ENCODE data around the gene PIGL. TPM values are rescaled to one million over a fixed set of nuclear protein-coding genes. Genes with fewer than 3 reads are reported as not detected.
A peak's percentile ranks its signal among the peaks of the same experiment; 100 is the strongest.
"Not testable (repeated sequence)": the region's sequence is repeated elsewhere in the genome, so short reads cannot be mapped to it uniquely, and the experiment has no call there.

The PIGL gene
- total RNA-seq, 1 donor from 2014 or later: 29.5 TPM

DNA sequence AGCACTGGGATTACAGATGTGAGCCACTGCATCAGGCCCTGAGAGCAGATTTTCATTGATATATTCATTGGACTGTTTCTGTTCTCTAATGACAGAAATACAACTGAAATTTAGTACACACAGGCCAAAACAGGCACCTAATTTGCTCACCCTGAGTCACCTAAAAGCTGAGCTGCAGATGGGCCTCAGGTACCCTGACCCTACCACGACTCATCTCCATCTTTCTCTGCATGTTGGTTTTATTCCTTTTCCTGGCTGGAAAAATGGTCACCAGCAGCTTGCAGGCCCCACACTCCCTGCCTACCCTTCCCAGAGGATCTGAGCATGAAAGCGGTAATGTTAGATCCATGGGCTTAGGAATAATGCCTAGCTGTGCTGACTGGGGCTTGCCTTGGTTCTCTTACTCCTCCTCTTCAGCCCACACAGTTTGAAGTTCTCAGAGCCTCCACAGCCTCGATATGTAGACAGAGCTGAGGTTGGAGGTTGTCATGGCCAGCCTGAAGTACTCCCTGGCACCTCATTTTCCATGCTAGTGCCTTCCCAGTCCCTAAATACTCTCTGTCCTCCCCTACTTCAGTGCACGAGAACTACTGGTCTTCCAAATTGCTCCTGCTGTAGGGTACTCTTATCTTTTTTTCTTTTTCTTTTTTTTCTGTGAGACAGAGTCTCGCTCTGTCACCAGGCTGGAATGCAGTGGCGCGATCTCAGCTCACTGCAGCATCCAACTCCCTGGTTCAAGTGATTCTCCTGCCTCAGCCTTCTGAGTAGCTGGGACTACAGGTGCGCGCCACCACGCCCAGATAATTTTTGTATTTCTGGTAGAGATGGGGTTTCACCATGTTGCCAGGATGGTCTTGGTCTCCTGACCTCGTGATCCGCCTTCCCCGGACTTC, 85.2 kb downstream of the PIGL start:
- ATAC-seq (peak; percentile 67), DNase-seq (no peak)
- Histone ChIP-seq H3K4me3 (no peak overlapping the region), H3K27me3 (no peaks in the 10 kb centered on the region), H3K36me3 (no peaks in the 10 kb centered on the region), H3K9me3 (no peaks in the 10 kb centered on the region), H3K27ac (peak overlapping the region; percentile 36), H3K4me1 (no peaks in the 10 kb centered on the region)
- TF ChIP-seq, protein P1, sequence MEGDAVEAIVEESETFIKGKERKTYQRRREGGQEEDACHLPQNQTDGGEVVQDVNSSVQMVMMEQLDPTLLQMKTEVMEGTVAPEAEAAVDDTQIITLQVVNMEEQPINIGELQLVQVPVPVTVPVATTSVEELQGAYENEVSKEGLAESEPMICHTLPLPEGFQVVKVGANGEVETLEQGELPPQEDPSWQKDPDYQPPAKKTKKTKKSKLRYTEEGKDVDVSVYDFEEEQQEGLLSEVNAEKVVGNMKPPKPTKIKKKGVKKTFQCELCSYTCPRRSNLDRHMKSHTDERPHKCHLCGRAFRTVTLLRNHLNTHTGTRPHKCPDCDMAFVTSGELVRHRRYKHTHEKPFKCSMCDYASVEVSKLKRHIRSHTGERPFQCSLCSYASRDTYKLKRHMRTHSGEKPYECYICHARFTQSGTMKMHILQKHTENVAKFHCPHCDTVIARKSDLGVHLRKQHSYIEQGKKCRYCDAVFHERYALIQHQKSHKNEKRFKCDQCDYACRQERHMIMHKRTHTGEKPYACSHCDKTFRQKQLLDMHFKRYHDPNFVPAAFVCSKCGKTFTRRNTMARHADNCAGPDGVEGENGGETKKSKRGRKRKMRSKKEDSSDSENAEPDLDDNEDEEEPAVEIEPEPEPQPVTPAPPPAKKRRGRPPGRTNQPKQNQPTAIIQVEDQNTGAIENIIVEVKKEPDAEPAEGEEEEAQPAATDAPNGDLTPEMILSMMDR (IDR thresholded peaks at IDR 0.05): no peak
- intact Hi-C loops (cut with DNase I): no loop called here

DNA sequence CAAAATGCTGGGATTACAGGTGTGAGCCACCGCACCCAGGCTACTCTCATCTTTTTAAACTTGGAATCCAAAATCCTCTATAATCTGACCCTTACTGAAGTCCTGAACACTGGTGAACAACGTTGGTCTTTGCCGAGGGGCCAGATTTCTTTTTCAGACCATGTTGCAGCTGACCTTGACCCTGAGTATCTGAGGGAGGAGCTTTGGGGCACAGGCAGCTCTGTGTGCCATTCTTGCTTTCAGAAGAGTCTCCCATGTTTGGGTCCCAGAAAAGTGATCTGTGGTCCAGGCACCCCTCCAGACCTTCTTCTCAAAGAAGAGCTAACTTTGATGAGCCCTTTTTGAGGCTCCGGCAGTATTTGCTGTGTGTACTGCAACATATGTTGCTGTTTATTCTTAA, 85.8 kb downstream of the PIGL start:
- no peak overlapping the region for H3K27ac ChIP-seq
- DNase-seq (no peak), ATAC-seq (no peak)
- H3K9me3 ChIP-seq: no peaks in the 10 kb centered on the region
- TF ChIP-seq, protein P1 (IDR thresholded peaks at IDR 0.05): no peak
- no peaks in the 10 kb centered on the region for H3K4me1 ChIP-seq
- H3K4me3 ChIP-seq: no peak overlapping the region
- H3K36me3 ChIP-seq: no peaks in the 10 kb centered on the region
- no peaks in the 10 kb centered on the region for H3K27me3 ChIP-seq
- intact Hi-C loops (cut with DNase I): no loop called here

- ATAC-seq (peak; percentile 41), DNase-seq (no peak)
- H3K4me1 ChIP-seq: no peaks in the 10 kb centered on the region
- intact Hi-C loops (cut with DNase I): no loop called here
- H3K4me3 ChIP-seq: no peak overlapping the region
- H3K9me3 ChIP-seq: no peaks in the 10 kb centered on the region
- TF ChIP-seq, protein P1 (IDR thresholded peaks at IDR 0.05): no peak
- no peaks in the 10 kb centered on the region for H3K27me3 ChIP-seq
- H3K27ac ChIP-seq: no peak overlapping the region
- H3K36me3 ChIP-seq: no peaks in the 10 kb centered on the region
Observed at GRCh38 chr17:16304830-16305229, 87.8 kb downstream of the PIGL start.

GRCh38 chr17:16306211-16306610, 89.2 kb downstream of the PIGL start:
- Histone ChIP-seq H3K27me3 (no peaks in the 10 kb centered on the region), H3K4me1 (no peaks in the 10 kb centered on the region), H3K9me3 (no peaks in the 10 kb centered on the region), H3K27ac (no peak overlapping the region), H3K36me3 (no peaks in the 10 kb centered on the region), H3K4me3 (no peak overlapping the region)
- ATAC-seq (no peak), DNase-seq (no peak)
- TF ChIP-seq, protein P1 (IDR thresholded peaks at IDR 0.05): no peak
- intact Hi-C loops (cut with DNase I): no loop called here

DNA sequence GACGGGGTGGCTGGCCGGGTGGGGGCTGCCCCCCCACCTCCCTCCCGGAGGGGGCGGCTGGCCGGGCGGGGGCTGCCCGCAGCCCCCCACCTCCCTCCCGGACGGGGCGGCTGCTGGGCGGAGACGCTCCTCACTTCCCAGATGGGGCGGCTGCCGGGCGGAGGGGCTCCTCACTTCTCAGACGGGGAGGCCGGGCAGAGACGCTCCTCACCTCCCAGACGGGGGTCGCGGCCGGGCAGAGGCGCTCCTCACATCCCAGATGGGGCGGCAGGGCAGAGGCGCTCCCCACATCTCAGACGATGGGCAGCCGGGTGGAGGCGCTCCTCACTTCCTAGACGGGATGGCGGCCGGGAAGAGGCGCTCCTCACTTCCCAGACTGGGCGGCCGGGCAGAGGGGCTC, 95.1 kb downstream of the PIGL start:
- H3K4me3 ChIP-seq; H3K27me3 ChIP-seq; H3K4me1 ChIP-seq; H3K36me3 ChIP-seq; intact Hi-C loops (cut with DNase I); H3K27ac ChIP-seq; DNase-seq; H3K9me3 ChIP-seq; ATAC-seq: not testable (repeated sequence)

DNA sequence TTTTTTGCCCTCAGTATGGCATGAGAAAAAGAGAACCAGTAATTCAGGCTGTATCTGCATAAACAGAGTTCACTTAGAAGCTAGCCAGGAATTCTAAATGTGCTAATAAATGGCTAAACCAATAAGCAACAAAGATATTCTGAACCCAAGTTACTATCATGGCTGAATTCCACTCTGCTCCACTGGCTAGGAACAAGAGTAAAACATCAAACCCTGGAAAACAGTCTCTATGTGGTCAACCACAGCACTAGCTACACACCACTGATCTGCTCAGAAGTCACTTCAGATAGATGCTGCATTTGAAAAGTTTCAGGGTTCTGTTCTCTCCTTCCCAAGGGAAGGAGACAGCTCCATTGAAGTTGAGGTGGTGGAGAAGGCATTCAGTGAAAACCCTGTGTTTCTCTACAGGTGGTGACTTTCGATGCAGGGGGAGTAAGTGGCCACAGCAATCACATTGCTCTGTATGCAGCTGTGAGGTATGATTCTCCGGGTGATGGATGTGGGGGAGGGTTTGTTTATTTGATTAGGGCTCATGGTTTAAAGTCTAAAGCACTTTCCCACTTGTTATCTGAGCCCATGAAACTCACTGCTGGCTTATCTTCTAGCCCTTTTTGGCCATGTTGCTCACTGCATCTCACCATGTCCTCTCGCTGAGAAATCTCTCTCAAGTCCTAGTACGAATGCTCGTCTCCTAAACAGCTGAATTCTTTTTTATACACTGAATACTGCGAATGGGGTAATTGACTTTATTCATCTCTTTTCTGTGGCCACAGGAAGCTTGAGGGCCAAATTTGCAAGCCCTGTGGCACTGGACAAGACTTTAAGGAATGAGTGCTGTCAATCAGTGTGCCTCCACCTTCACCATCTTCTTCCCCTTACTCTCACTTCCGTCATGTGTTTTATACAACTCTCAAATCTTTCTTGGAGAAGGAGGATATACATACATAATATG, 96.4 kb downstream of the PIGL start:
- TF ChIP-seq, protein P1 (IDR thresholded peaks at IDR 0.05): no peak
- H3K9me3 ChIP-seq: no peaks in the 10 kb centered on the region
- intact Hi-C loops (cut with DNase I): no loop called here
- no peak for DNase-seq
- no peaks in the 10 kb centered on the region for H3K36me3 ChIP-seq
- H3K27me3 ChIP-seq: no peaks in the 10 kb centered on the region
- no peaks in the 10 kb centered on the region for H3K4me1 ChIP-seq
- ATAC-seq: no peak
- H3K27ac ChIP-seq: no peak overlapping the region
- no peak overlapping the region for H3K4me3 ChIP-seq
